Measurements from ENCODE around the gene IGFBP6.

Gene IGFBP6

GRCh38 chr12:53123578-53124351 is 26.3 kb downstream of the IGFBP6 start:
- no peak for DNase-seq

DNA sequence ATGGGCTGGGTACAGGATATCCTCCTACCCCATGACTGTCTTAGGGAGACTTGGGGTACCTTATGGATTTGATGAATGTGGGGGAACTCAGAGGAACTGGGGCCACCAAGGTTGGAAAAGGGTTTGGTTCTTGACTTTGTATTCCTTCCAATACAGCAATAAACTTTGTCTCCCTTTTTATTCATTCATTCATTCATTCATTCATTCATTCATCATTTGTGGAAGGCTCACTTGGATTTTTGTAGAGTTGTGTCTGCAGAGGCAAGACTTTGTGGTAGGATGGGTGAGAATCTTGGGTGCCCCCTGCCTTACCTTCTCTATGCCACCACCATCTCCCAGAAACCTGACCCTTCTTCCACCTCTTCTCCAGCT is 26.9 kb downstream of the IGFBP6 start:
- DNase-seq, result no peak

DNA sequence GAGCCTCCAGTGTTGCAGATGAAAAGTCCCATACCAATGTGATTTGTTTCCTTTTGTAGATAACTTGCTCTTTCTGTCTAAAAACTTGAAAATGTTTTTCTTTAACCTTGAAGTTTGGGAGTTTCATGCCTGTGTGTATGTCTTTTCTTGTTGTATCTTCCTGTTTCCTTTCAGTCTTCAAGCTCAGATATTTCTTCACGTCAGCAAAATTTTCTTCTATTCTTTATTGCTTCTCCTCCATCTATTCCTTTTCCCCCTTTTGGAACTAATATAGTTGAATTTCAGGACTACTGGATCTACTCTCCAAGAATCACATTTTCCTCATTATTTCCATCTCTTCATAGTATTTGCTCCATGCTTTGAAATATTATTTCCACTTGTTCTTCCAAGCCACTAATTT is 29.7 kb downstream of the IGFBP6 start:
- no peak for DNase-seq

- DNase-seq, result no peak
Measured at GRCh38 chr12:53128780-53129569, 31.5 kb downstream of the IGFBP6 start.

- no peak for DNase-seq
Measured at GRCh38 chr12:53131844-53132243, 34.4 kb downstream of the IGFBP6 start.

- no peak for DNase-seq
Measured at GRCh38 chr12:53133722-53134121, 36.3 kb downstream of the IGFBP6 start.

DNA sequence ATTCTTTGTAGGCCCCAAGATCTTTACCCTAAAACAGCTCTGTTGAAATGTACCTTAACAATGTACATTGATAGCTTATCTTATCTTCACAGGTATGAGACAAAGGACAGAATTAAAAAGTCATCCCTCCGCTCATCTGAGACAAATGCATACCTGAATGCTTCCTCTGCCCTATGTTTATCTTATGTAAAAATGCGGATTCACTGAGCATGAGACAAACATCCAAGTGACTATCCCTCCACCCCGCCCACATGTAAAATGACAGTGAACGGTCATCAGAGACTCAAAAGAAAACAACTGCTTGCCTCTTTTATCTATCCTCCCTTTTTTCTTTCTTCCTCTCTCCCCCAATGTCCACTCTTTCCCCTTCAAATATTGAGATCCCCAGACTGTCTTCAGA is 45.9 kb downstream of the IGFBP6 start:
- DNase-seq, result no peak

- no peak for DNase-seq
Measured at GRCh38 chr12:53145383-53146260, 48.2 kb downstream of the IGFBP6 start.

GRCh38 chr12:53147181-53147580 is 49.7 kb downstream of the IGFBP6 start:
- no peak for DNase-seq

GRCh38 chr12:53147653-53148052 is 50.2 kb downstream of the IGFBP6 start:
- no peak for DNase-seq

DNA sequence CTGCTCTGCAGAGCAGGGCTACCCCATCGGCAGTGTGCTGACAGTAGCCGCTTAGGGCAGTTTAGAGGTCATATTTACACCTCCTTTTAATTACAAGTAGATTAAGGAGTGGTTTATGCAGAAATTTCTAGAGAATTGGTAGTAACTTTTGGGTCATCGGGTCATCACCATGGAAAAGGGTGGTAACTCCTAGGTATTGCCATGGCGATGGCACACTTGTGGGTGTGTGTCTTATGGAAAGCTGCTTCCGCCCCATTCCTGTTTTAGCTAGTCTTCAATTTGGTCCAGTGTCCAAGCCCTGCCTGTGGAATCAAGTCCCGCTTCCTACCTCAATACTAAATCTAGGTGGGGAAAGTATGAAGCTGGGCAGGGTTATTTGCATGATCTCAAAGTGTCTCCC is 53.6 kb downstream of the IGFBP6 start:
- DNase-seq, result no peak

Data from NCI-H1092 treated with DMSO at 0.1 percent for 48 hours (cell line).